Loucy (cell line): ENCODE results near the gene CCDC160.

ENCODE experiments used
- H2AFZ ChIP-seq: fragments of 200-600 bp; sonication (generic); 2 replicates; pipeline ENCODE4 v1.6.0; 2016; ENCODE audit warnings: antibody characterized with exemption, mild to moderate bottlenecking, low read length, moderate library complexity
- H3F3A ChIP-seq: fragments of 200-600 bp; 2 replicates; pipeline ENCODE4 v1.6.0; 2016; ENCODE audit warnings: antibody characterized with exemption, low read depth, mild to moderate bottlenecking
- H3K27me3 ChIP-seq: fragments of 200-600 bp; sonication (generic); 2 replicates; pipeline ENCODE4 v1.6.1; 2014; ENCODE audit warnings: low read length, mild to moderate bottlenecking; ENCODE audit not compliant: insufficient read depth, poor library complexity, severe bottlenecking
- H3K36me3 ChIP-seq: fragments of 200-600 bp; sonication (generic); 2 replicates; pipeline ENCODE4 v1.6.1; 2016; ENCODE audit warnings: low read length; ENCODE audit not compliant: insufficient read depth
- H3K4me1 ChIP-seq: fragments of 200-600 bp; sonication (generic); 2 replicates; pipeline ENCODE4 v1.5.1; 2014; ENCODE audit warnings: low read length, mild to moderate bottlenecking; ENCODE audit not compliant: insufficient read depth, poor library complexity, severe bottlenecking
- H3K4me2 ChIP-seq: fragments of 200-600 bp; sonication (generic); 2 replicates; pipeline ENCODE4 v1.6.0; 2014; ENCODE audit warnings: antibody characterized with exemption, low read length, low read depth, mild to moderate bottlenecking; ENCODE audit not compliant: poor library complexity, severe bottlenecking
- H3K4me3 ChIP-seq: fragments of 200-600 bp; sonication (generic); 2 replicates; pipeline ENCODE4 v1.5.1; 2014; ENCODE audit warnings: low read length, mild to moderate bottlenecking, mixed read lengths; ENCODE audit not compliant: poor library complexity, severe bottlenecking
- H3K79me2 ChIP-seq: fragments of 200-600 bp; sonication (generic); 2 replicates; pipeline ENCODE4 v1.6.1; 2014; ENCODE audit warnings: low read length; ENCODE audit not compliant: insufficient read depth
- H3K9ac ChIP-seq: fragments of 200-600 bp; sonication (generic); 2 replicates; pipeline ENCODE4 v1.6.0; 2014; ENCODE audit warnings: mild to moderate bottlenecking, low read depth, low read length, moderate library complexity; ENCODE audit not compliant: poor library complexity, severe bottlenecking
- H3K9me2 ChIP-seq: fragments of 200-600 bp; sonication (generic); replicated peaks from 2 replicates; pipeline ENCODE4 v1.6.1; 2016; ENCODE audit warnings: low read depth, low read length, mixed read lengths
- H3K9me3 ChIP-seq: fragments of 200-600 bp; sonication (generic); 2 replicates; pipeline ENCODE4 v1.6.1; 2014; ENCODE audit warnings: mild to moderate bottlenecking, antibody characterized with exemption, low read length, low read depth; ENCODE audit not compliant: insufficient read depth
- H4K20me1 ChIP-seq: fragments of 200-600 bp; sonication (generic); 2 replicates; pipeline ENCODE4 v1.6.0; 2014; ENCODE audit warnings: antibody characterized with exemption, low read length, mild to moderate bottlenecking; ENCODE audit not compliant: insufficient read depth, poor library complexity, severe bottlenecking
- CTCF ChIP-seq: fragments of 200-600 bp; sonication (generic); conservative IDR thresholded peaks from 2 replicates; pipeline ENCODE4 v1.5.1; 2014; ENCODE audit warnings: mild to moderate bottlenecking, antibody characterized with exemption, low read length
- EZH2phosphoT487 ChIP-seq: fragments of 200-600 bp; IDR thresholded peaks from 2 replicates; pipeline ENCODE4 v1.6.1; 2018; ENCODE audit warnings: antibody characterized with exemption, mild to moderate bottlenecking, moderate library complexity, borderline replicate concordance

CCDC160 gene

GRCh38 chrX:134254511-134254910, 17.5 kb downstream of the CCDC160 start:
- no peak for TF ChIP-seq CTCF
- no peak for TF ChIP-seq EZH2phosphoT487
- no peaks in the 10 kb centered on the region for H3F3A ChIP-seq
- H2AFZ ChIP-seq = no peak overlapping the region

GRCh38 chrX:134255555-134255954, 18.6 kb downstream of the CCDC160 start:
- Histone ChIP-seq H3K4me2 (no peak overlapping the region), H2AFZ (no peak overlapping the region), H3K4me3 (no peak overlapping the region), H3K4me1 (no peaks in the 10 kb centered on the region), H3K9ac (no peak overlapping the region), H3K9me3 (no peaks in the 10 kb centered on the region), H4K20me1 (no peaks in the 10 kb centered on the region), H3K79me2 (no peaks in the 10 kb centered on the region), H3K36me3 (no peaks in the 10 kb centered on the region), H3F3A (no peaks in the 10 kb centered on the region), H3K27me3 (no peaks in the 10 kb centered on the region), H3K9me2 (no peaks in the 10 kb centered on the region)
- no peak for TF ChIP-seq CTCF
- no peak for TF ChIP-seq EZH2phosphoT487

More at GRCh38 chrX:134254511-134254910, 17.5 kb downstream of the CCDC160 start:
- no peak overlapping the region for H3K4me3 ChIP-seq
- no peaks in the 10 kb centered on the region for H3K27me3 ChIP-seq
- no peaks in the 10 kb centered on the region for H3K36me3 ChIP-seq
- no peaks in the 10 kb centered on the region for H3K79me2 ChIP-seq
- no peaks in the 10 kb centered on the region for H3K9me3 ChIP-seq
- no peaks in the 10 kb centered on the region for H3K4me1 ChIP-seq
- H4K20me1 ChIP-seq = no peaks in the 10 kb centered on the region
- no peak overlapping the region for H3K9ac ChIP-seq
- H3K4me2 ChIP-seq = no peak overlapping the region
- no peaks in the 10 kb centered on the region for H3K9me2 ChIP-seq

GRCh38 chrX:134256684-134257083, 19.7 kb downstream of the CCDC160 start:
- Histone ChIP-seq H3K36me3 (no peaks in the 10 kb centered on the region), H3K9me3 (no peaks in the 10 kb centered on the region), H2AFZ (no peak overlapping the region), H3K4me1 (no peaks in the 10 kb centered on the region), H3K9me2 (no peaks in the 10 kb centered on the region), H3F3A (no peaks in the 10 kb centered on the region), H3K79me2 (no peaks in the 10 kb centered on the region), H4K20me1 (no peaks in the 10 kb centered on the region), H3K4me3 (no peak overlapping the region), H3K9ac (no peak overlapping the region), H3K4me2 (no peak overlapping the region), H3K27me3 (no peaks in the 10 kb centered on the region)
- TF ChIP-seq CTCF = no peak
- no peak for TF ChIP-seq EZH2phosphoT487
